Left cardiac atrium (tissue), 4 donors: ENCODE measurements around the gene NOVA2. TPM values are rescaled to one million over a fixed set of nuclear protein-coding genes. Genes with fewer than 3 reads are reported as not detected.

Experiments used
- ATAC-seq, 2 donors: fragments of 200-7000 bp; cut with Tn5 transposase; one replicate each; pipeline ENCODE4 v1.9.1; 2020; ENCODE audit warnings: mild to moderate bottlenecking in 2 of 2, moderate library complexity in 2 of 2
- DNase-seq: peaks from one replicate; pipeline ENCODE4 v3.0.0-alpha.2; 2020
- intact Hi-C, 2 donors: fragments of 100-400 bp; cut with DNase I; formaldehyde crosslinking; loops; one replicate each; pipeline versions ENCODE4 v1.14.1 to v1.15.1; 2022 to 2023
- total RNA-seq, 2 donors: library from RNA; stranded (reverse); fragmentation: NEBNext Ultra II Directional; extraction: Animal tissue kit (Norgen Biotek cat#: 25700); gene quantifications; one replicate each; pipeline ENCODE4 v1.2.1, GENCODE V29; 2021
- donor health status: DM: no; HTN: yes; CAD: no.
- donor health status: DM: no; HTN: yes; CAD: no; lungs with severe emphysema.
- donor health status: DM: yes; HTN: yes; CAD: no.
- donor health status: Dilated cardiomyopathy.

NOVA2 gene
- total RNA-seq, 2 donors from 2014 or later: 4.2 to 5.8 TPM

GRCh38 chr19:45935267-45935666 lies 38.4 kb downstream of the NOVA2 start:
- ATAC-seq (no peak), DNase-seq (no peak)
- intact Hi-C loops: no loop called here

GRCh38 chr19:45934551-45935230 lies 39.0 kb downstream of the NOVA2 start:
- intact Hi-C loops: no loop called here
- ATAC-seq (no peak), DNase-seq (no peak)

- intact Hi-C loops: no loop called here
- ATAC-seq: no peak
- no peak for DNase-seq
These were observed 39.9 kb downstream of the NOVA2 start for GRCh38 chr19:45933759-45934158.

GRCh38 chr19:45931055-45931454 lies 42.6 kb downstream of the NOVA2 start:
- DNase-seq (no peak), ATAC-seq (no peak)
- intact Hi-C loops: no loop called here

GRCh38 chr19:45929247-45929646 lies 44.4 kb downstream of the NOVA2 start:
- DNase-seq: no peak
- no peak for ATAC-seq
- intact Hi-C loops: no loop called here

GRCh38 chr19:45927565-45928261 lies 46.0 kb downstream of the NOVA2 start:
- DNase-seq: peak; percentile 91
- intact Hi-C loops: no loop called here
- peak; percentile 93 to 95 for ATAC-seq

GRCh38 chr19:45924891-45925447 lies 48.7 kb downstream of the NOVA2 start:
- DNase-seq (no peak), ATAC-seq (no peak)
- intact Hi-C loops: no loop called here

GRCh38 chr19:45922281-45922680 lies 51.4 kb downstream of the NOVA2 start:
- ATAC-seq (no peak), DNase-seq (no peak)
- intact Hi-C loops: no loop called here

GRCh38 chr19:45920458-45920857 lies 53.2 kb downstream of the NOVA2 start:
- ATAC-seq (no peak), DNase-seq (no peak)
- intact Hi-C loops: no loop called here

- DNase-seq (no peak), ATAC-seq (no peak)
- intact Hi-C loops: no loop called here
These were observed 54.0 kb downstream of the NOVA2 start for GRCh38 chr19:45919678-45920077.

- no peak for ATAC-seq
- intact Hi-C loops: no loop called here
- DNase-seq: no peak
These were observed 54.9 kb downstream of the NOVA2 start for GRCh38 chr19:45918721-45919120.

GRCh38 chr19:45917421-45918091 lies 56.1 kb downstream of the NOVA2 start:
- ATAC-seq: no peak
- DNase-seq: no peak
- intact Hi-C loops: no loop called here

GRCh38 chr19:45913874-45914830 lies 59.5 kb downstream of the NOVA2 start, which contains the start of gene NANOS2:
Gene NANOS2 (minus strand): TSS chr19:45914778. CDS start chr19:45914693, 85 bp downstream.
- intact Hi-C loops: no loop called here
- DNase-seq (peak; percentile 34), ATAC-seq (peak in 1 of 2 donors; percentile 33)

GRCh38 chr19:45911291-45911690 lies 62.4 kb downstream of the NOVA2 start:
- DNase-seq (no peak), ATAC-seq (no peak)
- intact Hi-C loops: no loop called here

- intact Hi-C loops: no loop called here
- ATAC-seq (no peak), DNase-seq (no peak)
These were observed 64.7 kb downstream of the NOVA2 start for GRCh38 chr19:45908956-45909355.

GRCh38 chr19:45906221-45906620 lies 67.4 kb downstream of the NOVA2 start:
- intact Hi-C loops: no loop called here
- ATAC-seq (no peak), DNase-seq (no peak)

GRCh38 chr19:45905011-45905410 lies 68.7 kb downstream of the NOVA2 start:
- intact Hi-C loops: no loop called here
- ATAC-seq (no peak), DNase-seq (no peak)

GRCh38 chr19:45902651-45903625 lies 70.7 kb downstream of the NOVA2 start:
- DNase-seq (peak; percentile 99), ATAC-seq (peak; percentile 95 to 96)
- intact Hi-C loops: no loop called here
